Lower leg skin (tissue), 4 donors: Measurements from ENCODE around the gene OSBPL5. TPM values are rescaled to one million over a fixed set of nuclear protein-coding genes. Genes with fewer than 3 reads are reported as not detected.

ENCODE experiments used
- DNase-seq, 2 donors: peaks; one replicate each; pipeline ENCODE4 v3.0.0-alpha.2; 2019; ENCODE audit warnings: low spot score in 2 of 2
- H3K4me3 ChIP-seq: fragments of 200-600 bp; sonication (generic); 2 replicates; pipeline ENCODE4 v1.5.1; 2017; ENCODE audit warnings: mild to moderate bottlenecking, low read depth; ENCODE audit not compliant: poor library complexity, severe bottlenecking
- CTCF ChIP-seq, 3 donors: fragments of 450-650 bp; IDR thresholded peaks; one replicate each; pipeline ENCODE4 v1.5.1; 2016; ENCODE audit warnings: antibody characterized with exemption in 3 of 3, mild to moderate bottlenecking in 3 of 3, moderate library complexity in 2 of 3
- POLR2A ChIP-seq, 2 donors: fragments of 450-650 bp; IDR thresholded peaks; one replicate each; pipeline ENCODE4 v1.6.1; 2016 to 2017; ENCODE audit warnings: antibody characterized with exemption in 2 of 2, mild to moderate bottlenecking in 1 of 2, moderate library complexity in 1 of 2
- WGBS, 2 donors: methylation state at CpG; one replicate each; pipeline ENCODE4 v1.1.5; 2018; 5-methylcytosine and 5-hydroxymethylcytosine counted together
- intact Hi-C: fragments of 100-400 bp; cut with DNase I; formaldehyde crosslinking; loops from one replicate; pipeline ENCODE4 v1.15.0; 2023; ENCODE audit warnings: low total_unique reads
- total RNA-seq, 4 donors: library from RNA; depleted of rRNA; stranded (reverse); fragments of >200 nt; gene quantifications; one replicate each; pipeline ENCODE4 v1.1.0, GENCODE V29; 2016

OSBPL5 gene
- total RNA-seq, 4 donors from 2014 or later = 39.0 to 77.4 (median 64.2) TPM

- WGBS, 2 donors = 71 to 77% methylated on average over 13 to 14 of the region's 14 CpGs
- TF ChIP-seq CTCF (IDR thresholded peaks at IDR 0.05) (no peak), POLR2A (IDR thresholded peaks at IDR 0.05) (no peak)
- intact Hi-C loops = no loop called here
- H3K4me3 ChIP-seq = no peak overlapping the region
- peak in 1 of 2 donors; percentile 58 for DNase-seq
Observed at GRCh38 chr11:3192511-3193372, 27.6 kb upstream of the OSBPL5 start.

GRCh38 chr11:3191586-3192324 is 26.6 kb upstream of the OSBPL5 start:
- peak in 1 of 2 donors; percentile 60 for DNase-seq
- TF ChIP-seq CTCF (IDR thresholded peaks at IDR 0.05) (no peak), POLR2A (IDR thresholded peaks at IDR 0.05) (no peak)
- WGBS, 2 donors = 88 to 94% methylated on average over 19 of the region's 19 CpGs
- H3K4me3 ChIP-seq = no peak overlapping the region
- intact Hi-C loops = no loop called here

GRCh38 chr11:3190600-3190999 is 25.5 kb upstream of the OSBPL5 start:
- intact Hi-C loops = no loop called here
- DNase-seq = peak in 1 of 2 donors; percentile 78
- TF ChIP-seq CTCF (IDR thresholded peaks at IDR 0.05) (no peak), POLR2A (IDR thresholded peaks at IDR 0.05) (no peak)
- no peak overlapping the region for H3K4me3 ChIP-seq
- WGBS, 2 donors = 87 to 89% methylated on average over 6 of the region's 6 CpGs

- no peak for TF ChIP-seq CTCF (IDR thresholded peaks at IDR 0.05)
- no peak for TF ChIP-seq POLR2A (IDR thresholded peaks at IDR 0.05)
- peak in 1 of 2 donors; percentile 15 for DNase-seq
- intact Hi-C loops = no loop called here
- 86 to 87% methylated on average over 11 of the region's 11 CpGs for WGBS, 2 donors
- no peak overlapping the region for H3K4me3 ChIP-seq
Observed at GRCh38 chr11:3189886-3190583, 24.9 kb upstream of the OSBPL5 start.

- DNase-seq = peak in 1 of 2 donors; percentile 62
- intact Hi-C loops = no loop called here
- WGBS, 2 donors = 72 to 78% methylated on average over 13 to 15 of the region's 15 CpGs
- H3K4me3 ChIP-seq = no peak overlapping the region
- no peak for TF ChIP-seq POLR2A (IDR thresholded peaks at IDR 0.05)
- TF ChIP-seq CTCF (IDR thresholded peaks at IDR 0.05) = no peak
Observed at GRCh38 chr11:3189196-3189843, 24.2 kb upstream of the OSBPL5 start.
